ENCODE measurements around the gene UGDH.

GRCh38 chr4:39497909-39498726, 29.1 kb downstream of the UGDH start:
- TF ChIP-seq JUND (IDR thresholded peaks at IDR 0.05) (no peak), GABPA (IDR thresholded peaks at IDR 0.05 in 1 of 2, conservative IDR thresholded peaks at IDR 0.05 in 1 of 2) (no peak), CTCF (IDR thresholded peaks at IDR 0.05; ENCODE audit: low read depth, low read length, missing input control) (no peak), RAD21 (IDR thresholded peaks at IDR 0.05) (no peak), TAF1 (conservative IDR thresholded peaks at IDR 0.05) (no peak)

Measured in liver (tissue), 3 donors.